ENCODE results near the gene SEMA3C.

Gene SEMA3C

GRCh38 chr7:80839855-80840254 lies 79.0 kb downstream of the SEMA3C start:
- no peak overlapping the region for H2AFZ ChIP-seq
- no peaks in the 10 kb centered on the region for H3K79me2 ChIP-seq
- no peak overlapping the region for H3K27ac ChIP-seq
- no peak overlapping the region for H3K4me2 ChIP-seq (ENCODE audit: low read length)
- H3K4me1 ChIP-seq = no peaks in the 10 kb centered on the region
- no peak overlapping the region for H3K4me3 ChIP-seq (ENCODE audit: low read depth, low read length)
- no peaks in the 10 kb centered on the region for H3K9me3 ChIP-seq (ENCODE audit: control insufficient read depth, low read length)
- H3K27me3 ChIP-seq (ENCODE audit: control insufficient read depth, insufficient read depth, low read length) = no peaks in the 10 kb centered on the region
- no peak overlapping the region for H3K9ac ChIP-seq
- no peaks in the 10 kb centered on the region for H3K36me3 ChIP-seq (ENCODE audit: control insufficient read depth, insufficient read depth, low read length)
- TF ChIP-seq CTCF (IDR thresholded peaks at IDR 0.05) = no peak

- Histone ChIP-seq H3K4me3 (ENCODE audit: low read depth, low read length) (no peak overlapping the region), H3K4me1 (no peaks in the 10 kb centered on the region), H3K4me2 (ENCODE audit: low read length) (no peak overlapping the region), H3K79me2 (no peaks in the 10 kb centered on the region), H3K9ac (no peak overlapping the region), H3K27me3 (ENCODE audit: control insufficient read depth, insufficient read depth, low read length) (no peaks in the 10 kb centered on the region), H3K9me3 (ENCODE audit: control insufficient read depth, low read length) (no peaks in the 10 kb centered on the region), H2AFZ (no peak overlapping the region), H3K36me3 (ENCODE audit: control insufficient read depth, insufficient read depth, low read length) (no peaks in the 10 kb centered on the region), H3K27ac (no peak overlapping the region)
- TF ChIP-seq CTCF (IDR thresholded peaks at IDR 0.05) = no peak
Observed at GRCh38 chr7:80838643-80839042, 80.2 kb downstream of the SEMA3C start.

GRCh38 chr7:80837345-80837744 lies 81.5 kb downstream of the SEMA3C start:
- H3K36me3 ChIP-seq (ENCODE audit: control insufficient read depth, insufficient read depth, low read length) = no peaks in the 10 kb centered on the region
- no peak overlapping the region for H3K27ac ChIP-seq
- H3K27me3 ChIP-seq (ENCODE audit: control insufficient read depth, insufficient read depth, low read length) = no peaks in the 10 kb centered on the region
- H3K9me3 ChIP-seq (ENCODE audit: control insufficient read depth, low read length) = no peaks in the 10 kb centered on the region
- H3K4me3 ChIP-seq (ENCODE audit: low read depth, low read length) = no peak overlapping the region
- no peaks in the 10 kb centered on the region for H3K4me1 ChIP-seq
- H3K79me2 ChIP-seq = no peaks in the 10 kb centered on the region
- H2AFZ ChIP-seq = no peak overlapping the region
- H3K4me2 ChIP-seq (ENCODE audit: low read length) = no peak overlapping the region
- H3K9ac ChIP-seq = no peak overlapping the region
- no peak for TF ChIP-seq CTCF (IDR thresholded peaks at IDR 0.05)

DNA sequence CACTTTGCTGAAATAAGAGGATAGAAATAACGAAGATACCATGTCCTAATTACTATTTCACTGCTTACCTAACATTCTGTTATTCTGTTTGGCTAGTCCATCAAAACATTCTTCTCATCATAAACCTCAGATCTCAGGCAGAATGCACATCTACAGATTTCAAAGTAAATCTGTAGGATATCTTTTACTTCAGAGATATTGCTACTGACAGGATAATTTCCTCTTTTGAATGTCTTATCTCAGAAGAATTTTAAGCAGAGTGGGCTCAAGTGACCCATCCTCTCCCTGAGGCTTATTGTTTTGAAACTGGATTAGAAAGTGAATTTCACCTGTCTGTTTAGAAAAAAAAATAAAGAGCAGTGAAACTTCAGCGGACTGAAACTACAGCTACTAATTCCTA lies 83.6 kb downstream of the SEMA3C start:
- no peaks in the 10 kb centered on the region for H3K9me3 ChIP-seq (ENCODE audit: control insufficient read depth, low read length)
- H3K27ac ChIP-seq = no peak overlapping the region
- H3K4me2 ChIP-seq (ENCODE audit: low read length) = no peak overlapping the region
- no peak for TF ChIP-seq CTCF (IDR thresholded peaks at IDR 0.05)
- H2AFZ ChIP-seq = no peak overlapping the region
- no peaks in the 10 kb centered on the region for H3K36me3 ChIP-seq (ENCODE audit: control insufficient read depth, insufficient read depth, low read length)
- no peaks in the 10 kb centered on the region for H3K4me1 ChIP-seq
- no peaks in the 10 kb centered on the region for H3K79me2 ChIP-seq
- no peaks in the 10 kb centered on the region for H3K27me3 ChIP-seq (ENCODE audit: control insufficient read depth, insufficient read depth, low read length)
- no peak overlapping the region for H3K9ac ChIP-seq
- no peak overlapping the region for H3K4me3 ChIP-seq (ENCODE audit: low read depth, low read length)

All from parathyroid adenoma (tissue), 2 donors.